Measurements from ENCODE around the gene CNTN1.
A peak's percentile ranks its signal among the peaks of the same experiment; 100 is the strongest.

Gene CNTN1

DNA sequence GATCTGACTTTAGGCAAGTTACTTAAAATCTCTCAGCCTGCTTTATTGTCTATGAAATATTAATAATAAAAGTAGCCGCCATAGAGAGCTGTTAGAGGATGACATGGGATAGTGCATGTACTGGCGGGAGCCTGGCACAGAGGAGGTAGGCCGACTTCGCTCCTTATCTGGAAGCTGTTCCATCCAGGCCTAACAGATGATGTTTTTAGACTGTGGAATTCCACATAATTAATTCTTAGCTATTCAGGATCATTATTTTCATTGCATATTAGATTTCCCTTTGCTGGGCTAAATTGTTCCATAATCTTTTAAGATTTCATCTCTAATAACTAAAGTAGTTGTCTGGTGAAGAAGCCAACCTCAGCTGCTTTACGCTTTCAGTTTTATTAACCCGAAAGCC lies 30.8 kb downstream of the CNTN1 start:
- WGBS (ENCODE audit: insufficient coverage), result 100% methylated on average over 1 of the region's 6 CpGs
- POLR2A ChIA-PET, result no interaction called here

GRCh38 chr12:40726366-40726765 lies 34.1 kb downstream of the CNTN1 start:
- Histone ChIP-seq H3K9me3 (ENCODE audit: control extremely low read depth in 1 of 5, control insufficient read depth in 4 of 5, insufficient read depth in 2 of 5, low read depth in 1 of 5, low read length in 4 of 5) (no peaks in the 10 kb centered on the region), H3K27me3 (replicated peaks in 2 of 5; ENCODE audit: control insufficient read depth in 4 of 5, insufficient read depth in 5 of 5, low read length in 4 of 5) (no peaks in the 10 kb centered on the region), H3K4me1 (ENCODE audit: control extremely low read depth in 1 of 4, control insufficient read depth in 4 of 4, insufficient read depth in 4 of 4, low read length in 3 of 4) (no peaks in the 10 kb centered on the region), H3K36me3 (ENCODE audit: control insufficient read depth in 4 of 4, insufficient read depth in 4 of 4, low read length in 3 of 4) (no peaks in the 10 kb centered on the region), H3K4me3 (ENCODE audit: control insufficient read depth in 1 of 7, extremely low read depth in 1 of 7, insufficient read depth in 4 of 7, low read depth in 2 of 7, low read length in 6 of 7) (no peak overlapping the region), H3K27ac (ENCODE audit: insufficient read depth in 1 of 2, low read depth in 1 of 2, low read length in 2 of 2, poor library complexity in 1 of 2, severe bottlenecking in 2 of 2) (no peak overlapping the region)
- no peak for DNase-seq
- WGBS (ENCODE audit: insufficient coverage), result no CpG with 5 or more reads among the region's 1 CpG
- POLR2A ChIA-PET, result no interaction called here
- CTCF ChIA-PET, result no interaction called here

More for the DNA sequence above, 30.8 kb downstream of the CNTN1 start:
- H3K27me3 ChIP-seq (replicated peaks in 2 of 5; ENCODE audit: control insufficient read depth in 4 of 5, insufficient read depth in 5 of 5, low read length in 4 of 5), result no peaks in the 10 kb centered on the region
- H3K36me3 ChIP-seq (ENCODE audit: control insufficient read depth in 4 of 4, insufficient read depth in 4 of 4, low read length in 3 of 4), result no peaks in the 10 kb centered on the region
- DNase-seq, result no peak
- no peaks in the 10 kb centered on the region for H3K9me3 ChIP-seq (ENCODE audit: control extremely low read depth in 1 of 5, control insufficient read depth in 4 of 5, insufficient read depth in 2 of 5, low read depth in 1 of 5, low read length in 4 of 5)
- H3K4me3 ChIP-seq (ENCODE audit: control insufficient read depth in 1 of 7, extremely low read depth in 1 of 7, insufficient read depth in 4 of 7, low read depth in 2 of 7, low read length in 6 of 7), result no peak overlapping the region
- CTCF ChIA-PET, result no interaction called here
- H3K4me1 ChIP-seq (ENCODE audit: control extremely low read depth in 1 of 4, control insufficient read depth in 4 of 4, insufficient read depth in 4 of 4, low read length in 3 of 4), result no peaks in the 10 kb centered on the region
- no peak overlapping the region for H3K27ac ChIP-seq (ENCODE audit: insufficient read depth in 1 of 2, low read depth in 1 of 2, low read length in 2 of 2, poor library complexity in 1 of 2, severe bottlenecking in 2 of 2)

DNA sequence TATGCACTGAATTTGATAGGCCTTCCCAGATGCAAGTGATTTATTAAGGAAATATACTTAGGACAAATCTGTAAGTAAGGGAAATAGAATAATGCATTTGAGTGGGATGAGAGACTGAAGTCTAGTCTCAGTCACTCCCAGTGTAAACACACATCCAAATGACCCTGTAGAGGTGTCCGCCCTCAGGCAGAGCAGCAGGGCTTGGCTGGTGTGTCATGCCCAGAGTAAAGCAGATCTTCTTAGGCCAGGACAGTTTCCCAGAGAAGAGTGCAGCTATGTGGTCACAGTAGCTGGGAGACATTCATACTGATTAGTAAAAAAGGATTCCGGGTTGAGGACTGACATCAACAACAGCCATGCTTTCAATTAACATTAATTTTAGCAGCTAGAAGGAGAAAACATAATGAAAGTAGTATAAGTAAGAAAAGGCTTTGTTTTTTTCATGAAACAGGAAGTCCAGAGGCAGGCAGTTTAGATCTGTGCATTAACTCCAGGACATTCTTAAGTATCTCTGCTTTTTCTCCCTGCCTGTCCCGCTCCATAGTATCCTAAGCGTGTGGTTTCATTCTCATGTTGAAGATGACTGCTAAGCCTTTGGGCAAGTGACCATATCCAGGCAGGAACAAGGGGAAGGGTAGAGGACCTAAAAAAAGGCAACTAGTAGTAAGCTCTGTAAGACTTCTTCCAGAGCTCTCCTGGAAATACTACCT lies 35.7 kb downstream of the CNTN1 start:
- DNase-seq, result peak in 1 of 3 donors; percentile 1
- Histone ChIP-seq H3K4me1 (ENCODE audit: control extremely low read depth in 1 of 4, control insufficient read depth in 4 of 4, insufficient read depth in 4 of 4, low read length in 3 of 4) (no peaks in the 10 kb centered on the region), H3K27me3 (replicated peaks in 2 of 5; ENCODE audit: control insufficient read depth in 4 of 5, insufficient read depth in 5 of 5, low read length in 4 of 5) (no peaks in the 10 kb centered on the region), H3K36me3 (ENCODE audit: control insufficient read depth in 4 of 4, insufficient read depth in 4 of 4, low read length in 3 of 4) (no peaks in the 10 kb centered on the region), H3K27ac (ENCODE audit: insufficient read depth in 1 of 2, low read depth in 1 of 2, low read length in 2 of 2, poor library complexity in 1 of 2, severe bottlenecking in 2 of 2) (no peak overlapping the region), H3K4me3 (ENCODE audit: control insufficient read depth in 1 of 7, extremely low read depth in 1 of 7, insufficient read depth in 4 of 7, low read depth in 2 of 7, low read length in 6 of 7) (no peak overlapping the region), H3K9me3 (ENCODE audit: control extremely low read depth in 1 of 5, control insufficient read depth in 4 of 5, insufficient read depth in 2 of 5, low read depth in 1 of 5, low read length in 4 of 5) (no peaks in the 10 kb centered on the region)
- WGBS (ENCODE audit: insufficient coverage), result 100% methylated on average over 1 of the region's 4 CpGs
- ChIA-PET POLR2A (no interaction called here), CTCF (no interaction called here)

DNA sequence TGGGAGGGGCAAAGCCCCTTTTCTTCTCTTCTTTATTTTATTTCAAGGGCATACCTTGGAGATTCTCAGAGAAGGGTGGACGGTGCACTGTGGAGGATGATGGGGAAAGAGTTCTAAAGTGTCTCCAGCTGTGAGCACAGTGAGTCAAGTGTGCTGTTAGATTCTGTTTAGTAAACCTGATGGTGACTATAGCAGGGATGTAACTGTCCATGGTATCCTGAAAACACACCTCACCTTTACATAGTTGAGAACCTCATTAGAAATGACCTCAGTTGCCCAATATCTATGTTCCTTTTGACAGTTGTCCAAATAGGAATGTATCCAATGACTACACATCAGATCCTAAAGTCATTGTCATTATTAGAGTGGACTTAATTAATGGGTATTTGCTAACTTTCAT lies 38.0 kb downstream of the CNTN1 start:
- no peak for DNase-seq
- no peaks in the 10 kb centered on the region for H3K9me3 ChIP-seq (ENCODE audit: control extremely low read depth in 1 of 5, control insufficient read depth in 4 of 5, insufficient read depth in 2 of 5, low read depth in 1 of 5, low read length in 4 of 5)
- H3K36me3 ChIP-seq (ENCODE audit: control insufficient read depth in 4 of 4, insufficient read depth in 4 of 4, low read length in 3 of 4), result no peaks in the 10 kb centered on the region
- ChIA-PET POLR2A (no interaction called here), CTCF (no interaction called here)
- no peaks in the 10 kb centered on the region for H3K4me1 ChIP-seq (ENCODE audit: control extremely low read depth in 1 of 4, control insufficient read depth in 4 of 4, insufficient read depth in 4 of 4, low read length in 3 of 4)
- H3K4me3 ChIP-seq (ENCODE audit: control insufficient read depth in 1 of 7, extremely low read depth in 1 of 7, insufficient read depth in 4 of 7, low read depth in 2 of 7, low read length in 6 of 7), result no peak overlapping the region
- H3K27me3 ChIP-seq (replicated peaks in 2 of 5; ENCODE audit: control insufficient read depth in 4 of 5, insufficient read depth in 5 of 5, low read length in 4 of 5), result no peaks in the 10 kb centered on the region
- H3K27ac ChIP-seq (ENCODE audit: insufficient read depth in 1 of 2, low read depth in 1 of 2, low read length in 2 of 2, poor library complexity in 1 of 2, severe bottlenecking in 2 of 2), result no peak overlapping the region
- WGBS (ENCODE audit: insufficient coverage), result no CpG with 5 or more reads among the region's 1 CpG

- Histone ChIP-seq H3K9me3 (ENCODE audit: control extremely low read depth in 1 of 5, control insufficient read depth in 4 of 5, insufficient read depth in 2 of 5, low read depth in 1 of 5, low read length in 4 of 5) (no peaks in the 10 kb centered on the region), H3K27ac (ENCODE audit: insufficient read depth in 1 of 2, low read depth in 1 of 2, low read length in 2 of 2, poor library complexity in 1 of 2, severe bottlenecking in 2 of 2) (no peak overlapping the region), H3K4me1 (ENCODE audit: control extremely low read depth in 1 of 4, control insufficient read depth in 4 of 4, insufficient read depth in 4 of 4, low read length in 3 of 4) (no peaks in the 10 kb centered on the region), H3K4me3 (ENCODE audit: control insufficient read depth in 1 of 7, extremely low read depth in 1 of 7, insufficient read depth in 4 of 7, low read depth in 2 of 7, low read length in 6 of 7) (no peak overlapping the region), H3K36me3 (ENCODE audit: control insufficient read depth in 4 of 4, insufficient read depth in 4 of 4, low read length in 3 of 4) (no peaks in the 10 kb centered on the region), H3K27me3 (replicated peaks in 2 of 5; ENCODE audit: control insufficient read depth in 4 of 5, insufficient read depth in 5 of 5, low read length in 4 of 5) (no peaks in the 10 kb centered on the region)
- no peak for DNase-seq
- ChIA-PET CTCF (interaction anchor here (1.5 kb wide), 1 partner anchor 28 kb away, joined by 4 read pairs; no protein-coding TSS in a partner anchor), POLR2A (no interaction called here)
These were observed 41.6 kb downstream of the CNTN1 start for GRCh38 chr12:40733871-40734270.

DNA sequence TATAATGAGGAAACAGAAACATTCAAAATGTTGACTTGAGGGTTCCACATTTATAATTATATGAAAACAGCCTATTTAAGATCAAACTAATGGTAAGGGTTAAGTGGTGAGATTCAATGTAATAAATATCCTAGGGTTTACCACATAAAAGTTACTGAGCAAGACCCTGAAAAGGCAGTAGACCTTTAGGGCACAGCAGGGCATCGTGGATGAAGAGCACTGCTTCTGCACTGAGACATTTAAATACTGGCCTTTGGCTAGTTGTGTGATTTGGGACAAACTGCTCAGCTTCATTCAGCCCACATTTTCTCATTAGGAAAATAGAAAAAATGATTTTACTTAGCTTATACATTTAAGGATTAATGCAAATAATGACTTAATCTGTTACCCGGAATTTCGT lies 42.0 kb downstream of the CNTN1 start:
- Histone ChIP-seq H3K27ac (ENCODE audit: insufficient read depth in 1 of 2, low read depth in 1 of 2, low read length in 2 of 2, poor library complexity in 1 of 2, severe bottlenecking in 2 of 2) (no peak overlapping the region), H3K4me1 (ENCODE audit: control extremely low read depth in 1 of 4, control insufficient read depth in 4 of 4, insufficient read depth in 4 of 4, low read length in 3 of 4) (no peaks in the 10 kb centered on the region), H3K27me3 (replicated peaks in 2 of 5; ENCODE audit: control insufficient read depth in 4 of 5, insufficient read depth in 5 of 5, low read length in 4 of 5) (no peaks in the 10 kb centered on the region), H3K9me3 (ENCODE audit: control extremely low read depth in 1 of 5, control insufficient read depth in 4 of 5, insufficient read depth in 2 of 5, low read depth in 1 of 5, low read length in 4 of 5) (no peaks in the 10 kb centered on the region), H3K4me3 (ENCODE audit: control insufficient read depth in 1 of 7, extremely low read depth in 1 of 7, insufficient read depth in 4 of 7, low read depth in 2 of 7, low read length in 6 of 7) (no peak overlapping the region), H3K36me3 (ENCODE audit: control insufficient read depth in 4 of 4, insufficient read depth in 4 of 4, low read length in 3 of 4) (no peaks in the 10 kb centered on the region)
- 100% methylated on average over 1 of the region's 3 CpGs for WGBS (ENCODE audit: insufficient coverage)
- CTCF ChIA-PET, result interaction anchor here (1.5 kb wide), 1 partner anchor 27 kb away, joined by 4 read pairs; no protein-coding TSS in a partner anchor
- POLR2A ChIA-PET, result no interaction called here
- no peak for DNase-seq

GRCh38 chr12:40735551-40736230 lies 43.5 kb downstream of the CNTN1 start:
- ChIA-PET POLR2A (no interaction called here), CTCF (no interaction called here)
- WGBS (ENCODE audit: insufficient coverage), result 100% methylated on average over 1 of the region's 3 CpGs
- DNase-seq, result no peak
- H3K36me3 ChIP-seq (ENCODE audit: control insufficient read depth in 4 of 4, insufficient read depth in 4 of 4, low read length in 3 of 4), result no peaks in the 10 kb centered on the region
- H3K4me1 ChIP-seq (ENCODE audit: control extremely low read depth in 1 of 4, control insufficient read depth in 4 of 4, insufficient read depth in 4 of 4, low read length in 3 of 4), result no peaks in the 10 kb centered on the region
- no peak overlapping the region for H3K4me3 ChIP-seq (ENCODE audit: control insufficient read depth in 1 of 7, extremely low read depth in 1 of 7, insufficient read depth in 4 of 7, low read depth in 2 of 7, low read length in 6 of 7)
- no peaks in the 10 kb centered on the region for H3K9me3 ChIP-seq (ENCODE audit: control extremely low read depth in 1 of 5, control insufficient read depth in 4 of 5, insufficient read depth in 2 of 5, low read depth in 1 of 5, low read length in 4 of 5)
- no peak overlapping the region for H3K27ac ChIP-seq (ENCODE audit: insufficient read depth in 1 of 2, low read depth in 1 of 2, low read length in 2 of 2, poor library complexity in 1 of 2, severe bottlenecking in 2 of 2)
- H3K27me3 ChIP-seq (replicated peaks in 2 of 5; ENCODE audit: control insufficient read depth in 4 of 5, insufficient read depth in 5 of 5, low read length in 4 of 5), result no peaks in the 10 kb centered on the region

Measured in common myeloid progenitor, CD34-positive (primary cell).